CD4-positive, alpha-beta T cell (primary cell): Measurements from ENCODE around the gene RNF113B. TPM values are rescaled to one million over a fixed set of nuclear protein-coding genes. Genes with fewer than 3 reads are reported as not detected.

Experiments used
- ATAC-seq: fragments of 200-7000 bp; cut with Tn5 transposase; one replicate; pipeline ENCODE4 v1.10.0; 2022; ENCODE audit warnings: mild to moderate bottlenecking; ENCODE audit not compliant: poor library complexity
- CTCF ChIA-PET: fragments of 350-600 bp; sonication (Branson Sonifier 250); formaldehyde crosslinking; loops from one replicate; lab custom pipeline; 2021; ENCODE audit warnings: antibody characterized with exemption, inconsistent platforms; lab: Charles Lee
- POLR2A ChIA-PET: fragments of 350-600 bp; sonication (Branson Sonifier 250); formaldehyde crosslinking; loops from one replicate; lab custom pipeline; 2021; ENCODE audit warnings: antibody characterized with exemption, inconsistent platforms; lab: Charles Lee
- DNase-seq, 14 experiments: peaks; one replicate each; pipeline ENCODE4 v3.0.0-alpha.2; 2013 to 2020; ENCODE audit warnings: mixed read lengths in 2 of 14
- H3K27ac ChIP-seq, 2 donors: one replicate each; pipeline versions ENCODE4 v1.5.1 to v1.7.0; 2013; ENCODE audit warnings: low read length in 2 of 2, low read depth in 1 of 2, mild to moderate bottlenecking in 1 of 2
- H3K27me3 ChIP-seq, 2 experiments: 1 replicate in 1 of 2; 2 replicates in 1 of 2; pipeline versions ENCODE4 v1.6.1 to v1.7.0; 2013; ENCODE audit warnings: low read length in 2 of 2, control low read depth in 1 of 2, mild to moderate bottlenecking in 1 of 2, moderate library complexity in 1 of 2; ENCODE audit not compliant: insufficient read depth in 2 of 2, control insufficient read depth in 1 of 2
- H3K36me3 ChIP-seq: one replicate; pipeline ENCODE4 v1.6.1; 2013; ENCODE audit warnings: low read length, control low read depth; ENCODE audit not compliant: insufficient read depth
- H3K4me1 ChIP-seq: one replicate; pipeline ENCODE4 v1.6.1; 2013; ENCODE audit warnings: low read length, control low read depth; ENCODE audit not compliant: insufficient read depth
- H3K4me3 ChIP-seq: one replicate; pipeline ENCODE4 v1.5.1; 2013; ENCODE audit warnings: mild to moderate bottlenecking, low read length, moderate library complexity
- H3K9me3 ChIP-seq, 2 experiments: 1 replicate in 1 of 2; 2 replicates in 1 of 2; pipeline versions ENCODE4 v1.6.1 to v1.7.0; 2013; ENCODE audit warnings: low read length in 2 of 2, mild to moderate bottlenecking in 2 of 2, control low read depth in 1 of 2, moderate library complexity in 1 of 2; ENCODE audit not compliant: control insufficient read depth in 1 of 2, insufficient read depth in 1 of 2
- H3K27ac Mint-ChIP-seq: one replicate; pipeline ENCODE4 v1.8.0; 2020; ENCODE audit warnings: mixed read lengths
- H3K27me3 Mint-ChIP-seq: one replicate; pipeline ENCODE4 v1.8.0; 2021; ENCODE audit warnings: mixed read lengths
- H3K36me3 Mint-ChIP-seq: one replicate; pipeline ENCODE4 v1.8.0; 2021; ENCODE audit warnings: low read depth, mixed read lengths
- H3K4me1 Mint-ChIP-seq: one replicate; pipeline ENCODE4 v1.8.0; 2021; ENCODE audit warnings: low read depth, mixed read lengths
- H3K4me3 Mint-ChIP-seq: one replicate; pipeline ENCODE4 v1.8.0; 2020; ENCODE audit warnings: mild to moderate bottlenecking, mixed read lengths
- H3K9me3 Mint-ChIP-seq: one replicate; pipeline ENCODE4 v1.8.0; 2020; ENCODE audit warnings: mixed read lengths
- intact Hi-C, 2 experiments: fragments of 100-400 bp; cut with DNase I in 1 of 2; cut with micrococcal nuclease in 1 of 2; formaldehyde crosslinking; loops; one replicate each; pipeline versions ENCODE4 v1.15.1 to v1.9.0; 2023 to 2025; cut with DNase I, micrococcal nuclease
- total RNA-seq, 174 experiments: library from RNA in 2 of 174; stranded (reverse) in 2 of 174; gene quantifications; one replicate each; pipeline ENCODE4 v1.2.3 and lab custom pipeline; 2021 to 2026
- TF ChIP-seq, protein P1 (sequence below): fragments of 200-600 bp; IDR thresholded peaks from one replicate; pipeline ENCODE4 v1.8.0; 2022; ENCODE audit warnings: antibody characterized with exemption, mild to moderate bottlenecking

Gene RNF113B
- total RNA-seq, 2 experiments from 2014 or later: not detected

DNA sequence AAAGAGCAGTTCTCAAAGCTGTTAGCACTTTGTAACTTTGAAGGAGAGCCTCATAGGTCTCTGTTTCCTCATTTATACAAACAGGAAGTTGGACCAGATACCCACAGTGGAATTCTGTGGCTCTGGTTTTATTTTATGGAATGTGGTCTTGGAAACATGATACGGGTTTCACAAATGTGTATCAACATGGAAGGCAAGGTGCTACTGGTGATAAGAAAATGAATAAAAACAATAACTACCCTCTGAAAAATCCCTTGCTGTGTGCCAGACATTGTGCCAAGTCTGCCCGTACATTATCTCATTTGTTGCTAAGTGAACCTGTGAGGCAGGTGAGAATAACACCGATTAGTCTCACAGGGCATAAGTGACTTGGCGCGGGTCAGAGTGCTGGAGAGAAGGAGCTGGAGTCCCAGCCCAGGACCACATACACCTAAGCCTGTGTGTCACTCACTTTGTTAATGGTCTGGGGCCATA lies 45.0 kb upstream of the RNF113B start:
- Mint-ChIP-seq H3K27ac (no peak overlapping the region), H3K27me3 (peaks cover 33% of the 10 kb centered on the region), H3K4me3 (no peak overlapping the region), H3K4me1 (no peaks in the 10 kb centered on the region), H3K36me3 (no peaks in the 10 kb centered on the region), H3K9me3 (no peaks in the 10 kb centered on the region)
- Histone ChIP-seq H3K36me3 (no peaks in the 10 kb centered on the region), H3K9me3 (no peaks in the 10 kb centered on the region), H3K27me3 (no peaks in the 10 kb centered on the region), H3K27ac (no peak overlapping the region), H3K4me1 (no peaks in the 10 kb centered on the region), H3K4me3 (no peak overlapping the region)
- DNase-seq (no peak), ATAC-seq (no peak)
- POLR2A ChIA-PET: no interaction called here
- TF ChIP-seq, protein P1, sequence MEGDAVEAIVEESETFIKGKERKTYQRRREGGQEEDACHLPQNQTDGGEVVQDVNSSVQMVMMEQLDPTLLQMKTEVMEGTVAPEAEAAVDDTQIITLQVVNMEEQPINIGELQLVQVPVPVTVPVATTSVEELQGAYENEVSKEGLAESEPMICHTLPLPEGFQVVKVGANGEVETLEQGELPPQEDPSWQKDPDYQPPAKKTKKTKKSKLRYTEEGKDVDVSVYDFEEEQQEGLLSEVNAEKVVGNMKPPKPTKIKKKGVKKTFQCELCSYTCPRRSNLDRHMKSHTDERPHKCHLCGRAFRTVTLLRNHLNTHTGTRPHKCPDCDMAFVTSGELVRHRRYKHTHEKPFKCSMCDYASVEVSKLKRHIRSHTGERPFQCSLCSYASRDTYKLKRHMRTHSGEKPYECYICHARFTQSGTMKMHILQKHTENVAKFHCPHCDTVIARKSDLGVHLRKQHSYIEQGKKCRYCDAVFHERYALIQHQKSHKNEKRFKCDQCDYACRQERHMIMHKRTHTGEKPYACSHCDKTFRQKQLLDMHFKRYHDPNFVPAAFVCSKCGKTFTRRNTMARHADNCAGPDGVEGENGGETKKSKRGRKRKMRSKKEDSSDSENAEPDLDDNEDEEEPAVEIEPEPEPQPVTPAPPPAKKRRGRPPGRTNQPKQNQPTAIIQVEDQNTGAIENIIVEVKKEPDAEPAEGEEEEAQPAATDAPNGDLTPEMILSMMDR: no peak
- intact Hi-C loops: no loop called here
- CTCF ChIA-PET: no interaction called here

DNA sequence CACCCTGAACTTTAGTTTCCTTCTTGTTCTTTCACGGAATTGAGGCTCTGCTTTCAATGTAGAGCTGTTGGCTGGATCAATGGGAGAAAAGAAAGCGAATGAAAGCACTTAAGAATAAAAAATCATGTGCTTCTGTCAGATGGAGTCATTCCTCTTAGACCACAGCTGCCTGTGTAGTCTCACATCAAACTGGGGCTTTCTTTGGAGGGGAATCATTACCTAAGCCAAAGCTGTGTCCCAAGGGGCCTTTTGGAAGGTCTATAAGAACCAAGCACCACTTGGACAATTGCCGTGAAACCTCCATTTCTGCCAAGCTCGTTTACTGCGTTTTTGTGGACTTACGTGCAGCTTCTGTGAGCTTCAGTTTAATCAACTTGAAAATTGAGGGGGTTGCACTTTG lies 44.2 kb upstream of the RNF113B start:
- Histone ChIP-seq H3K4me3 (no peak overlapping the region), H3K4me1 (no peaks in the 10 kb centered on the region), H3K27me3 (no peaks in the 10 kb centered on the region), H3K36me3 (no peaks in the 10 kb centered on the region), H3K27ac (no peak overlapping the region), H3K9me3 (no peaks in the 10 kb centered on the region)
- no peaks in the 10 kb centered on the region for H3K36me3 Mint-ChIP-seq
- intact Hi-C loops: no loop called here
- H3K27ac Mint-ChIP-seq: no peak overlapping the region
- ChIA-PET POLR2A (no interaction called here), CTCF (no interaction called here)
- H3K4me3 Mint-ChIP-seq: no peak overlapping the region
- H3K9me3 Mint-ChIP-seq: no peaks in the 10 kb centered on the region
- DNase-seq: no peak
- H3K4me1 Mint-ChIP-seq: no peaks in the 10 kb centered on the region
- TF ChIP-seq, protein P1: no peak
- ATAC-seq: no peak
- peaks cover 29% of the 10 kb centered on the region for H3K27me3 Mint-ChIP-seq

DNA sequence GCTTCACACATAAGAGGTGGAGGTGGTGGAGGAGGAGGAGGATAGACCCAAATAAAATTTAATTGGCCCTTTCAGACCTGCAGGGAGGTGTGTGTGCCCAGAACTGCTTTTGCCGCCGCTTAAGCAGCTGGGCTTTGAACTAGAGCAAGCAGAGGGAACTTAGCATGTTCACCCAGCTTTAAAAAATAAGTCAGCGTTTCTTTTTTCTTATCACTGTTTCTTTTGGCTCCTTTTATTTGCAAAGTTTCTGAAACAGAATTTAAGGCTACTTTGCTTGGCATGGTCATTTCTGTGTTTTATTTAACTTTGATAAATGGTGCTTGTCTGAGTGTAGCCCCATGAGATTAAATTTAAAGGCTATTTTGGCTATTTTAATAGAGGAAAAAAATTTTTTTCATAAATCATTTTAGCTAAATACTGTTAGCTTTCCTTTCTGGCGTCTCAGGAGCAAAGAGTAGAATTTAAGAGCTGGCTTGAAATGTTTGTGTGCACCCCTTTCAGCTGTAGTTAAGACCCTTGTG lies 43.3 kb upstream of the RNF113B start:
- no peaks in the 10 kb centered on the region for H3K36me3 ChIP-seq
- H3K27me3 ChIP-seq: no peaks in the 10 kb centered on the region
- no peaks in the 10 kb centered on the region for H3K9me3 ChIP-seq
- ChIA-PET POLR2A (no interaction called here), CTCF (no interaction called here)
- no peak overlapping the region for H3K4me3 ChIP-seq
- no peaks in the 10 kb centered on the region for H3K4me1 ChIP-seq
- Mint-ChIP-seq H3K27ac (no peak overlapping the region), H3K9me3 (no peaks in the 10 kb centered on the region), H3K36me3 (no peaks in the 10 kb centered on the region), H3K4me1 (no peaks in the 10 kb centered on the region), H3K4me3 (no peak overlapping the region), H3K27me3 (peaks cover 20% of the 10 kb centered on the region)
- no peak overlapping the region for H3K27ac ChIP-seq
- intact Hi-C loops: no loop called here
- no peak for ATAC-seq
- TF ChIP-seq, protein P1: no peak
- DNase-seq: no peak
